H1 (cell line): Measurements from ENCODE around the gene WDR74. TPM values are rescaled to one million over a fixed set of nuclear protein-coding genes. Genes with fewer than 3 reads are reported as not detected.

Experiments
- CTCF ChIA-PET: fragments of 300-600 bp; sonication (Branson Sonifier 250); formaldehyde crosslinking; loops from one replicate; lab custom pipeline; 2021; ENCODE audit not compliant: partially characterized antibody; lab: Charles Lee
- POLR2A ChIA-PET: fragments of 300-600 bp; sonication (Branson Sonifier 250); formaldehyde crosslinking; loops from one replicate; lab custom pipeline; 2021; ENCODE audit warnings: inconsistent platforms; ENCODE audit not compliant: partially characterized antibody; lab: Charles Lee
- DNase-seq, 2 experiments: peaks; one replicate each; pipeline versions ENCODE4 v3.0.0 to v3.0.0-alpha.2; 2010 to 2022; ENCODE audit warnings: low spot score in 2 of 2, low read depth in 1 of 2, mixed read lengths in 1 of 2
- FAIRE-seq: peaks from 2 replicates; lab custom pipeline; 2011; peaks lifted over from hg19 to GRCh38; lab: Jason Lieb, UNC
- H2AFZ ChIP-seq: 2 replicates; pipeline ENCODE4 v1.8.1; 2012; ENCODE audit warnings: low read length, inconsistent platforms
- H2AK5ac ChIP-seq: 2 replicates; pipeline ENCODE4 v1.6.1; 2013; ENCODE audit warnings: low read depth, low read length
- H2BK120ac ChIP-seq: replicated peaks from 2 replicates; pipeline ENCODE3; 2013; ENCODE audit warnings: low read depth, low read length, inconsistent platforms
- H2BK12ac ChIP-seq: 2 replicates; pipeline ENCODE4 v1.6.1; 2013; ENCODE audit warnings: low read depth, low read length
- H2BK15ac ChIP-seq: 2 replicates; pipeline ENCODE4 v1.6.1; 2013; ENCODE audit warnings: low read length
- H2BK20ac ChIP-seq: 2 replicates; pipeline ENCODE4 v1.6.1; 2013; ENCODE audit warnings: low read length
- H2BK5ac ChIP-seq: 2 replicates; pipeline ENCODE4 v1.6.1; 2013; ENCODE audit warnings: low read depth, low read length
- H3K14ac ChIP-seq: 2 replicates; pipeline ENCODE4 v1.6.1; 2013; ENCODE audit warnings: inconsistent platforms; ENCODE audit not compliant: insufficient read length
- H3K18ac ChIP-seq: 2 replicates; pipeline ENCODE4 v1.6.1; 2013; ENCODE audit warnings: low read length; ENCODE audit errors: extremely low read depth
- H3K23ac ChIP-seq: 2 replicates; pipeline ENCODE4 v1.6.1; 2013; ENCODE audit warnings: inconsistent platforms; ENCODE audit not compliant: insufficient read length
- H3K23me2 ChIP-seq: 2 replicates; pipeline ENCODE4 v1.6.1; 2013; ENCODE audit warnings: low read depth, low read length
- H3K27ac ChIP-seq: 2 replicates; pipeline ENCODE4 v1.6.1; 2011; ENCODE audit warnings: low read depth, low read length, inconsistent platforms
- H3K27me3 ChIP-seq, 4 experiments: replicated peaks in 1 of 4; 1 replicate in 1 of 4; 2 replicates in 3 of 4; pipeline versions ENCODE4 v1.6.1 to v1.8.1; 2011 to 2013; ENCODE audit warnings: low read length in 3 of 4, mild to moderate bottlenecking in 3 of 4, inconsistent platforms in 2 of 4, mixed read lengths in 2 of 4, moderate library complexity in 1 of 4; ENCODE audit not compliant: control insufficient read depth in 3 of 4, insufficient read depth in 3 of 4; ENCODE audit errors: extremely low read depth in 1 of 4
- H3K36me3 ChIP-seq, 4 experiments: 2 replicates each; pipeline versions ENCODE4 v1.6.1 to v1.8.1; 2011 to 2013; ENCODE audit warnings: mild to moderate bottlenecking in 4 of 4, low read length in 3 of 4, moderate library complexity in 2 of 4, control low read depth in 1 of 4, inconsistent platforms in 1 of 4; ENCODE audit not compliant: insufficient read depth in 4 of 4, control insufficient read depth in 2 of 4
- H3K4ac ChIP-seq: replicated peaks from 2 replicates; pipeline ENCODE3; 2013; ENCODE audit warnings: low read length, low read depth, mixed read lengths, inconsistent platforms; ENCODE audit not compliant: insufficient read length
- H3K4me1 ChIP-seq, 4 experiments: replicated peaks in 1 of 4; 1 replicate in 1 of 4; 2 replicates in 3 of 4; pipeline versions ENCODE4 v1.6.1 to v1.8.1; 2011 to 2013; ENCODE audit warnings: low read length in 3 of 4, inconsistent platforms in 2 of 4, mixed read lengths in 1 of 4; ENCODE audit not compliant: insufficient read depth in 4 of 4, control insufficient read depth in 3 of 4
- H3K4me2 ChIP-seq, 2 experiments: 2 replicates each; pipeline versions ENCODE4 v1.6.1 to v1.8.1; 2011 to 2013; ENCODE audit warnings: low read depth in 2 of 2, low read length in 2 of 2, control low read depth in 1 of 2, inconsistent platforms in 1 of 2, mild to moderate bottlenecking in 1 of 2; ENCODE audit not compliant: insufficient read depth in 1 of 2
- H3K4me3 ChIP-seq, 4 experiments: fragments of 200-600, 300-600 bp in 1 of 4; sonication (generic), shearing (Covaris generic), sonication (Bioruptor Twin) in 1 of 4; 2 replicates each; pipeline versions ENCODE4 v1.5.1 to v1.8.1; 2011 to 2016; ENCODE audit warnings: low read length in 4 of 4, low read depth in 3 of 4, control low read depth in 2 of 4, inconsistent platforms in 2 of 4, mild to moderate bottlenecking in 2 of 4, mixed read lengths in 1 of 4, moderate library complexity in 1 of 4; ENCODE audit not compliant: insufficient read depth in 2 of 4; ENCODE audit errors: extremely low read depth in 1 of 4
- H3K56ac ChIP-seq: replicated peaks from 2 replicates; pipeline ENCODE3; 2013; ENCODE audit warnings: low read depth, mild to moderate bottlenecking, mixed read lengths, low read length, inconsistent platforms; ENCODE audit not compliant: insufficient read length
- H3K79me1 ChIP-seq: 2 replicates; pipeline ENCODE4 v1.6.1; 2013; ENCODE audit warnings: low read depth, low read length, control low read depth
- H3K79me2 ChIP-seq, 2 experiments: 2 replicates each; pipeline versions ENCODE4 v1.6.1 to v1.8.1; 2012 to 2013; ENCODE audit warnings: low read length in 2 of 2, mild to moderate bottlenecking in 2 of 2, inconsistent platforms in 1 of 2; ENCODE audit not compliant: insufficient read depth in 2 of 2, control insufficient read depth in 1 of 2
- H3K9ac ChIP-seq, 4 experiments: replicated peaks in 1 of 4; 1 replicate in 1 of 4; 2 replicates in 3 of 4; pipeline versions ENCODE4 v1.6.1 to v1.8.1; 2011 to 2013; ENCODE audit warnings: low read depth in 3 of 4, low read length in 3 of 4, control low read depth in 2 of 4, mild to moderate bottlenecking in 2 of 4, moderate library complexity in 2 of 4, inconsistent platforms in 1 of 4; ENCODE audit errors: extremely low read depth in 1 of 4
- H3K9me3 ChIP-seq, 2 experiments: 2 replicates each; pipeline versions ENCODE4 v1.6.1 to v1.8.1; 2012 to 2013; ENCODE audit warnings: mild to moderate bottlenecking in 2 of 2, moderate library complexity in 2 of 2, control low read depth in 1 of 2, inconsistent platforms in 1 of 2, low read depth in 1 of 2, low read length in 1 of 2, mixed read lengths in 1 of 2; ENCODE audit not compliant: insufficient read depth in 2 of 2
- H4K20me1 ChIP-seq, 2 experiments: replicated peaks in 1 of 2; 2 replicates each; pipeline versions ENCODE3 to v1.8.1; 2011 to 2013; ENCODE audit warnings: inconsistent platforms in 2 of 2, low read length in 2 of 2, mild to moderate bottlenecking in 1 of 2; ENCODE audit not compliant: insufficient read depth in 2 of 2, control insufficient read depth in 1 of 2
- H4K5ac ChIP-seq: 2 replicates; pipeline ENCODE4 v1.6.1; 2013; ENCODE audit warnings: low read length, low read depth, mixed read lengths, inconsistent platforms; ENCODE audit not compliant: insufficient read length
- H4K8ac ChIP-seq: 2 replicates; pipeline ENCODE4 v1.8.0; 2013; ENCODE audit warnings: mild to moderate bottlenecking, moderate library complexity, low read length, inconsistent platforms; ENCODE audit not compliant: insufficient read depth; ENCODE audit errors: extremely low read depth
- H4K91ac ChIP-seq: replicated peaks from 2 replicates; pipeline ENCODE3; 2013; ENCODE audit warnings: low read length, mixed read lengths, inconsistent platforms; ENCODE audit not compliant: insufficient read length
- EP300 ChIP-seq, 2 experiments: IDR thresholded peaks; 1 replicate in 1 of 2; 2 replicates in 1 of 2; pipeline ENCODE4 v1.6.1; 2011 to 2012; ENCODE audit warnings: low read depth in 2 of 2, low read length in 2 of 2, mild to moderate bottlenecking in 2 of 2, borderline replicate concordance in 1 of 2, inconsistent platforms in 1 of 2, moderate library complexity in 1 of 2
- KDM4A ChIP-seq: IDR thresholded peaks from one replicate; pipeline ENCODE4 v1.7.1; 2012; ENCODE audit warnings: low read depth, mild to moderate bottlenecking, moderate library complexity, low read length, inconsistent platforms; ENCODE audit not compliant: severe bottlenecking
- WGBS, 2 experiments: shearing (Covaris generic) in 1 of 2; methylation state at CpG; one replicate each; pipeline versions ENCODE4 v1.1.6 to v1.1.7; 2013 to 2015; ENCODE audit warnings: low lambda C conversion rate in 2 of 2, mixed read lengths in 2 of 2, inconsistent platforms in 1 of 2, low coverage in 1 of 2, missing lambda C conversion rate in 1 of 2; ENCODE audit not compliant: insufficient replicate concordance in 2 of 2, insufficient coverage in 1 of 2, insufficient read length in 1 of 2; ENCODE audit errors: extremely low coverage in 1 of 2, missing lambda C conversion rate in 1 of 2; 5-methylcytosine and 5-hydroxymethylcytosine counted together
- polyA plus RNA-seq, 7 experiments: library from polyadenylated mRNA; depleted of rRNA in 3 of 7; stranded (reverse) in 5 of 7; unstranded in 2 of 7; fragments of >200 nt in 5 of 7; fragments of 200-250 nt in 2 of 7; gene quantifications; 1 replicate in 5 of 7; 2 replicates in 1 of 7; 4 replicates in 1 of 7; pipeline versions ENCODE4 v1.2.1 to v1.2.3, GENCODE V29; 2011 to 2013; ENCODE audit warnings: missing spikeins in 2 of 7, mixed read lengths in 2 of 7
- total RNA-seq: library from RNA; stranded (reverse); fragmentation: NEBNext Ultra II Directional; extraction: Animal tissue kit (Norgen Biotek cat#: 25700); gene quantifications from 2 replicates; pipeline ENCODE4 v1.2.1, GENCODE V29; 2021

The WDR74 gene
- total and polyA plus RNA-seq, 2 of the 8 experiments (the other 6 are each of a cell fraction or from before 2014, with no cell fraction given), result 93.6 to 97.0 TPM

DNA sequence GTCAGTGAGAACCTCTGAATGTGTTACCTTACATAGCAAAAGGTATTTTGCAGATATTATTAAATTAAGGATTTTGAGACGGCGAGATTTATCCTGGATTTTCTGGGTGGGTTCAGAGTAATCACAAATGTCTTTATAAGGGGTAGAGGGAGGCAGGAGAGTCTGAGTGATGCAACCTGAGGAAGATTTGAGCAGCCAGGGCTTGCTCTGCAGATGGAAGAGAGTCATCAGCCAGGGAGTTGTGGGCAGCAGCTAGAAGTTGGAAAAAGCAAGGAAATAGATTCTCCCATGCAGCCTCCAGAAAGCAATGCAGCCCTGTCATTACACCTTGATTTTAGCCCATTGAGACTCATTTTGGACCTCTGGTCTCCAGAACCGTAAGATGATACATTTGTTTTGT lies 4.1 kb upstream of the WDR74 start:
- H3K14ac ChIP-seq, result no peak overlapping the region
- H3K4me2 ChIP-seq, result no peak overlapping the region; a peak in 1 of 4 replicates
- H3K9ac ChIP-seq, result no peak overlapping the region
- H2BK12ac ChIP-seq, result no peak overlapping the region
- H3K27me3 ChIP-seq, result no peaks in the 10 kb centered on the region
- H3K4me3 ChIP-seq, result no peak overlapping the region
- FAIRE-seq (no peak), DNase-seq (no peak)
- no peak overlapping the region for H2AK5ac ChIP-seq
- no peaks in the 10 kb centered on the region for H3K36me3 ChIP-seq
- H4K91ac ChIP-seq, result no peak overlapping the region
- H3K79me2 ChIP-seq, result peaks cover 0 to 9% of the 10 kb centered on the region in 2 experiments; a peak in 2 of 4 replicates
- no peak overlapping the region for H3K27ac ChIP-seq
- H3K23me2 ChIP-seq, result peaks cover 20% of the 10 kb centered on the region
- no peaks in the 10 kb centered on the region for H4K20me1 ChIP-seq
- ChIA-PET POLR2A (interaction anchor here (1.0 to 20.0 kb wide), 10 partner anchors 10 to 178 kb away, joined by 3 to 2104 read pairs (median 7); partner anchors contain the start of genes BSCL2, C11orf98, CSKMT and GNG3), CTCF (interaction anchor here (1.4 kb wide), 1 partner anchor 30 kb away, joined by 3 read pairs; no protein-coding TSS in a partner anchor)
- H3K79me1 ChIP-seq, result no peaks in the 10 kb centered on the region
- H2BK120ac ChIP-seq, result no peak overlapping the region
- H2BK20ac ChIP-seq, result no peak overlapping the region
- no peak overlapping the region for H4K5ac ChIP-seq
- no peaks in the 10 kb centered on the region for H3K9me3 ChIP-seq
- no peak overlapping the region for H2BK15ac ChIP-seq
- H4K8ac ChIP-seq, result no peak overlapping the region
- peaks cover 0 to 5% (median 1%) of the 10 kb centered on the region in 4 experiments; a peak in 2 of 7 replicates for H3K4me1 ChIP-seq
- no peak overlapping the region for H2BK5ac ChIP-seq
- H3K56ac ChIP-seq, result no peak overlapping the region
- H3K18ac ChIP-seq, result no peak overlapping the region
- H3K4ac ChIP-seq, result no peak overlapping the region
- H2AFZ ChIP-seq, result no peak overlapping the region
- H3K23ac ChIP-seq, result no peak overlapping the region
- 93% methylated on average over 3 of the region's 3 CpGs; no CpG with 5 or more reads in 1 of the 2 experiments for WGBS, 2 experiments
- no peak for TF ChIP-seq EP300 (IDR thresholded peaks at IDR 0.05; ENCODE audit: borderline replicate concordance in 1 of 2, low read depth in 2 of 2, low read length in 2 of 2)
- TF ChIP-seq KDM4A, result no peak
